HG02759 (cell line): Measurements from ENCODE around the gene TFDP1.
A peak's percentile ranks its signal among the peaks of the same experiment; 100 is the strongest.

Source experiments
- ATAC-seq: cut with Tn5 transposase; IDR thresholded peaks from one replicate; pipeline ENCODE4 v1.9.1; 2021; ENCODE audit warnings: mild to moderate bottlenecking, moderate library complexity; ENCODE audit not compliant: unreplicated experiment

TFDP1 gene, protein sequence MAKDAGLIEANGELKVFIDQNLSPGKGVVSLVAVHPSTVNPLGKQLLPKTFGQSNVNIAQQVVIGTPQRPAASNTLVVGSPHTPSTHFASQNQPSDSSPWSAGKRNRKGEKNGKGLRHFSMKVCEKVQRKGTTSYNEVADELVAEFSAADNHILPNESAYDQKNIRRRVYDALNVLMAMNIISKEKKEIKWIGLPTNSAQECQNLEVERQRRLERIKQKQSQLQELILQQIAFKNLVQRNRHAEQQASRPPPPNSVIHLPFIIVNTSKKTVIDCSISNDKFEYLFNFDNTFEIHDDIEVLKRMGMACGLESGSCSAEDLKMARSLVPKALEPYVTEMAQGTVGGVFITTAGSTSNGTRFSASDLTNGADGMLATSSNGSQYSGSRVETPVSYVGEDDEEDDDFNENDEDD

DNA sequence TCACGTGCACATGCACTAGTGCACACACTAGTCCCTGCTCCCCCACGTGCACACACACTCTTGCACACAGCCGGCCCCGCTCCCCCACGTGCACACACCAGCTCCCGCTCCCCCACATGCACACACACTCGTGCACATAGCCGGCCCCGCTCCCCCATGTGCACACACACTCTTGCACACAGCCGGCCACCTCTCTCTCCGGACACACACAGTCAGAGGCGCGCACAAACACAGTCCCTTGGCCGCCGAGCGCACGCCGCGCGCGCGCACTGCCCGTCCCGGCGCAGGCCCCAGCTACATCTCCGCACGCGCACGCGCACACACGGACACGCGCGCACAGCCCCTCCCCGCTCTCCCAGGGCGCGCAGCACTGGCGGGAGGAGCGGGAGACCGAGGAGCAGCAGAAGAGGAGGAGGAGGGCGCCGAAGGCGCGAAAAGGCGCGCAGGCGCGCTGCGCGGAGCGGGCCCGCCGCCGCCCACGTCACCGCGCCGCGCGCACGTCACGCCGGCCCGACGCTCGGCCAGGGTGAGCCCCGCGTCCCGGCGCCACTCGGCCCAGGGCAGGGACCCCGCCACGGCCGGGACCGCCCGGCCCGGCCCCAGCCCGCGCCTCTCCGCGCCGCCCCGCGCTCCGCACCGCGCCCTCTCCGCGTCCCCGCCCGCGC lies at the start of gene TFDP1:
TFDP1 (plus strand) TSS at position 549 of the 665 bp plus-strand sequence. CDS start 1,085 bp downstream, outside the sequence.
- ATAC-seq: peak; percentile 90

DNA sequence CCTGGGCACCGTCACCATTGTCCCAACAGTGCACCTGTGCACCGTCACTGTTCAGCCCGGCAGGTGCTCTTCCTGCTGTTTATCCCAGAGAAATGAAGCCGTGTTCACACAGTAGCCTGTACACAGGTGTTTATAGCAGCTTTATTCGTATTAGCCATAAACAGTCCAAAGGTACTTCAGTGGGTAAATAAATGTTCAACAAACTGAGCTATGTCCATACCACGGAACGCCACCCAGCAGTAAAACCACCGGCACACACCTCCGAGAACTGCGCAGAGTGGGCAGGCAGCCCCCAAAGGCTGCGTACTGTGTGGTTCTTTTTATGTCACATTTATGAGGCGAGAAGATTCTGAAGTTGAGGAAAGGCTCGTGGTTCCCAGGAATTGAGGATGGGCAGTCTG lies 49.2 kb upstream of the TFDP1 start:
- ATAC-seq: no peak

DNA sequence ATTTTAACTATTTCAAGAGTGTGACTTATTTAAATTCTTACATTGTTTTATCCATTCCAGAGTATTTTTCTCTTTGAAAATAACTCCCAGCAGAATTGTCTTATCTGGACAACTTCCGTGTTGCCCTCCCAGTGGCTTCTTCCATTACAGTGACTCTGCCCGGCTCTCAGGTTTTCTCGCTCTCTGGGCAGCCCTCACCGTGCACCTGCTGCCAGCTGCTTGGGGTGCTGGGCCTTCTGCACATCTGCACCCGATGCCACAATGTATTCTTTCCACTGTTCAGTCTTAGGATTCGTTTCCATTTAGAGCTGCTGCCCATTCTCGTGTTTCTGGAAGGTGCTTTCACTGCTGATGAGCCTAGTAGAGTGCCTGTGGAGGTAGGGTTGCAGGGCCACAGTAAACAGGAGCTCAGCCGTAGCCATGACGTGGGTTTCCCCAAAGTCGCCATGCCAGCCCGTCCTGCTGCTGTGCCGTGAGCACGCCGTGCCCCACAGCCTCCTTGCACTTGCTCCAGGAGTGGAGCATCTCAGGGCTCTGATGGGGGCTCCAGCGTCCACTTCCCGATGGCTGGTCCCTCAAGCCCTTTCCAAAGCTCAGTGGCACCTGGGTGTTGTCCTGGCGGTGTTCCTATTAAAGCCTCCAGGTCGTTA lies 48.0 kb upstream of the TFDP1 start:
- ATAC-seq: no peak

DNA sequence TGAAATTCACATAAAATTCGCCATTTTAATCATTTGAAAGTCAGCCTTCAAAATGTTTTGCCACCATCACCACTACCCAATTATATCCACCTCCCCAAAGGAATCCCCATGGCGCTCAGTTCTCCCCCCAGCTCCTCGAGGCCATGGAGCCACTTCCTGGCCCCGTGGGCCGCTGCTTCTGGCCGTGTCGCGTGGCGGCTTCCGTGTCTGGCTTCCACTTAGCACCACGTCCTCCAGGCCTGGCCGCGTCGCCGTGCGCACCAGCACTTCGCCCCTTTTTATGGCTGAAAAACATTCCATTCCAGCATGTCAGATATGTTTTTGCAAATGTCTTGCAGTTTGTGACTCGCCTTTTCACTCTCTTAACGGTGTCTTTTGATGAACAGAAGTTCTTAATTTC lies 47.3 kb upstream of the TFDP1 start:
- no peak for ATAC-seq

DNA sequence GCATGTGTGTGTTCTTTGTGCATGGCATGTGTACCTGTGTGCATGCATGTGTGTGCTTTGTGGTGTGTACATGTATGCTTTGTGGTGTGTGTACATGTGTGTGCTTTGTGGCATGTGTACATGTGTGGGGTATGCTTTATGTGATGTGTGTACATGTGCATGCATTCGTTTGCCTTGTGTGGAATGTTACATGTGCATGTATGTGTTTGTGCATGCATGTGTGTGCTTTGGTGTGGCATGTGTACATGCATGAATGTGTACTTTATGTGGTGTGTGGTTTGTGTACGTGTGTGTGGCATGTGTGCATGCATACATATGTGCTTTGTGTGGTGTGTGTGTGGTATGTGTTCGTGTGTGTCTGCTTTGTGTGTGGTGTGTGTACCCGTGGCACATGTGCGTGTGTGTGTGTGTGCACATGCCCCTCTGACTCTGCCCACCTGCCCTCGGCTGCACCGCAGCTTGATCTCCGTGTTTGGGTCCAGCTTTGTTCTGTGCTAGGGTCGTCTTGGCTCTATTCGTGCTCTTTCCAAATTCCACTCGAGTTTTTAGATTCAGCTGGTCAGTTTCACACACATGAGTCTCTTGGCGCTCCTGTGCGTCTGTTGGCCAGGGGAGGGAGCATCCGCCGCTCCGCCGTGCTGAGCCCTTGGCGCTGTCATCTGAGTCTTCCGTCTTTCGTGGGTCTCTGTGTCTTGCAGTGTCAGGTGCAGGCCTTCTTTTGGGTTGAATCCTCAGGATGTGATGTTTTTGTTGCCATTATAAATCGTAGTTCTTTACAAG lies 46.5 kb upstream of the TFDP1 start:
- ATAC-seq: no peak

DNA sequence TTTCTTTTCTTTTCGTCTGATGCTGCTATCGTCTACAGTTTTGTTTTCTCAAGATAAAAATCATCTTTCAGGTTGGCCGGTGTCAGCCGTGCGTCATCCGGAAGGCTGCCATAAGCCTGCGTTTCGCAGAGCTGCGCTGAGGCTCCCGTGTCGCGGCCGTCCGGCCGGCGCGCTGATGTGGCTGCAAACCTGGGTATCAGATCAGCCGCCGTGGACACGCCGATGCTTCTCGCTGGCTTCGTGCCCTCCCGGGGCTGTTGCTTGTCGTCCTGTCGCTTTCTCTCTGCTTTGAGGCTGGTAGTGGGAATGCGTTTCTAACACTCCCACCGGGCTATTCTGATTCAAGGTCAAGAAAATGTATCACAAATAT lies 45.9 kb upstream of the TFDP1 start:
- no peak for ATAC-seq

DNA sequence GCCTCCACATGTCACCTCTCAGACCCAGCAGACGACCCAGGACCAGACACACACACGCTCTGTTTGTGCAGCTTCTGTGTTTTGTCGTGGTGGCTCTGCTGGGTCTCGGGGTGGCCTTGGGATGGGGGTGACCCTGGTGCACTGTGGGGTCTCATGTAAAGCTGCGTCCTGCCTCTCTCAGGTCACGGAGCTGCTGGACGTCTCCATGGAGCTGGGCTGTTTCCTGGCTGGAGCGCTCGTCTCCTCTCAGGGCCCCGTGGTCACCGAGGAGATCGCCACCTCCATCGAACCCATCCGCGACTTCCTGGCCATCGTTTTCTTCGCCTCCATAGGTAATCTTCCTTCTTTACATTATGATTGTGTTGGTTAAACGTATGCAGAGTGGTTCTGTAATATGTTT lies 45.4 kb upstream of the TFDP1 start:
- ATAC-seq: no peak

DNA sequence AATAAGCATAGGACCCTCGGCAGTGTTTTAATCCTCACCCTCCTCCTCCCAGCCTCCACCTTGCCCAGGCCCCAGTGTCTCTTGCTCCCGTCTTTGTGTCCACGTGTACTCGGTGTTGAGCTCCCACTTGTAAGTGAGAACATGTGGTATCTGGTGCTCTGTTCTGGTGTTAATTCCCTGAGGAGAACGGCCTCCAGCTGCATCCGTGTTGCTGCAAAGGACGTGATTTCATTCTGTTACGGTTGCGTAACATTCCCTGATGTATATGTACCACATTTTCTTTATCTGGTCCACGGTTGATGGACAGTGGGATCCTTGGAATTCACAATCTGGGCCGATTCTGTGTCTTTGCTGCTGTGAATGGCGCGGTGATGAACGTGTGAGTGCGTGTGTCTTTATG lies 44.7 kb upstream of the TFDP1 start:
- ATAC-seq: no peak

DNA sequence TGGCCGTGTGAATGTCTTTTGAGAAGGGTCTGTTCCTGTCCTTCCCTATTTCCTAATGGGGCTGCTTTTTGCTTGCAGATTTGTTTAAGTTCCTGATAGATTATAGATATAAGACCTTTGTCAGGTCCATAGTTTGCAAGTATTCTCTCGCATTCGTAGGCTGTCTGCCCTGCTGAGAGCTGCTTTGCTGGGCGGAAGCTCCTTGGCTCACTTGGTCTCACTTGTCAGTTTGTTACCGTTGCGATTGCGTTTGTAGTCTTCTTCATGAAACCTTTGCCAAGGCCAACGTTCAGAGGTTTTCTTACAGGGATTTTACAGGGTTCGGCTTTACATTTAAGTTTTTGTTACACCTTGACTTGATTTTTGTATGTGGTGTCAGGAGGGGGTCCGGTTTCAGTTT lies 44.0 kb upstream of the TFDP1 start:
- ATAC-seq: no peak

DNA sequence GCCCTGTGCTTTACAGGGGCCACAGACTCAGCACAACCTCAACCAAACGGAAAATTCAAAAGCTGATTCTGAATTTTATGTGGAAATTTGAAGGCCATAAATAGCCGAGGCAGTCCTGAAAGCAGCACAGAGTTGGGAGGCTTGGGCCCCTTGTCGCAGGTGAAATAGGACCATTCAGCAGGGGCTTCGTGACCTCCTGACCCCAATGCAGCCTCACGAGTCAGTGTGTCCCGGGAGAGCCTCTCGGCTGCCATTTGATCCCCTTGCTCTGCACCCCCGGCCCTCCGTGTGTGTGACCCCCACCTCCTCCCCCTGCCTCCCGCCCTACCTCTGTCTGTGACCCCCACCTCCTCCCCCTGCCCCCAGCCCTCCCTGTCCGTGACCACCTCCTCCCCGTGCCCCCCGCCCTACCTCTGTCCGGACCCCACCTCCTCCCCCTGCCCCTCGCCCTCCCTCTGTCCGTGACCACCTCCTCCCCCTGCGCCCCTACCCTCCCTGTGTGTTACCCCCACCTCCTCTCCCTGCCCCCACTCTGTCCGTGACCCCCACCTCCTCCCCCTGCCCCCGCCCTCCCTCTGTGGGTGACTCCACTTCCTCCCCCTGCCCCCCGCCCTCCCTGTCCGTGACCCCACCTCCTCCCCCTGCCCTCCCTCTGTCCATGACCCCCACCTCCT lies 41.7 kb upstream of the TFDP1 start:
- ATAC-seq: no peak

DNA sequence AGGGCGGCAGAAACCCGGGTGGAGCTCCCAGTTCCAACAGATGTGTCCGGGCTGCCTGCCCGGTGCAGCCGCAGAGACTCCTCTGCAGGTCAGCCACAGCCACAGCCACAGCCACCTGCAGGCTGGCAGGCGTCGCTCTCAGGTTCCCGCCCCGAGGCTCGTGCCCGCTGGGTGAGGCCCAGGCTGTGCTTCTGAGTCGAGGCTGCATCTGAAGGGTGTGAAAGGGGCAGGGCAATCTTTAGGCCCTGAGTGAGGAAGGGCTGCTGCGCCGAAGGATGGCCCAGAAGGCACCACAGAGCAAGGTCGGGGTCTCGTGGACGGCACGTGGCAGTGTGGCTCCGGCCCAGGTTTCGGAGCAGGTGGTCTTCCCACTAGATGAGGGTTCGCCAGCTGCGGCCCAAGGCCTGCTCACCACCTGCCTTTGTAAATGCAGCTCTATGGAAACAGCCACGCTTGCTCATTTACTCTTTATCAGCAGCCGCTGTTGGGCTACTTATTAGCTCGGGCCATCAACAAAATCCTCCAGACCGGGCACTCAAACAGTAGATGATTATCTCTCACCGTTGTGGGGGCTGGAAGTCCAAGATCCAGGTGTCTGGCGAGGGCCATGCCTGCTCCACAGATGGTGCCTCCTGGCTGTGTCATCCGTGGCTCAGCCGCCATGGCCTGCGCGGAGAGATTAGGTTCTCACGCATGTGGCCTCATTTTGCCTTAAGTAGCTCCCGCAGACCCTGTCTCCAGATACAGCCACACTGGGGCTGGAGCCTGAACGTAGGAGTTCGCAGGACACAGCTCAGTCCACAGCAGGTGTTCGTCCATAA lies 40.3 kb upstream of the TFDP1 start:
- no peak for ATAC-seq

DNA sequence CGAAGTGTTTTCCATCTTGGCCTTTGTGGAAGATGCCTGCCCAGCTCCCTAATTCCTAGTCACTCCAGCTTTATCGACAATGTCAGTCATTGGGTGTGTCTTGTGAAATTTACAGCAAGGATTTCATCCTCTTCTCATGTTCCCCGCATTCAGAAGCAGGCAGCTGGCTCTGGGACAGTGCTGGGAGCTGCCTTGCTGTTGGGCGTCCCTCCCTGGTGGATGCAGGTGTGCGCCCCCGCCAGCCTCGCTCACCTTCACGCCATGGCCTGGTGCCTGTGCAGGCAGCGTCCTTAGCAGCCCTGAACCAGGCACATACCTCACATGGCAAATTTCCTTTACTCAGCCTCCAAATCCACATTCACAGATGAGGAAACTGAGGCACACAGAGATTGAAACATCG lies 39.7 kb upstream of the TFDP1 start:
- no peak for ATAC-seq

DNA sequence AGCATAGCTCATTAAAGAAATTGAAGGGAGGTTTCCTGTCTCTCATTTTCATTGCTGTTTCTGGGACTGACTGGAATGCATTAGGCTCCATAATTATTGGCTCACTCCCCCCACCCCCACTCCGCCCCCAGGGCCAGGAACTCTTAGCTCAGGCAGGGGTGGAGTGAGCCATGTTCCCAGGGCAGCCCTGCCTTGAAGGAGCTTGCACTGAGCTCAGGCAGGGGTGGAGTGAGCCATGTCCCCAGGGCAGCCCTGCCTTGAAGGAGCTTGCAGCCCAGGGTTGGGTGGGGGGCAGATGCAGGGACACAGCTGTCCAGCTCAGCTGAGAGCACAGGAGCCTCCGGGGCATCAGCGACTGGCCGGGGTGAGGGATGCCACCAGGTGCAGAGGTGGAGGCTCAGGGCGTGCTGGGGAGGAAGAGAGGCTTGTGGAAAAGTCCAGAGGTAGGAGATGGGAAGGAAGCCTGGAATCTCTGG lies 39.1 kb upstream of the TFDP1 start:
- ATAC-seq: no peak

DNA sequence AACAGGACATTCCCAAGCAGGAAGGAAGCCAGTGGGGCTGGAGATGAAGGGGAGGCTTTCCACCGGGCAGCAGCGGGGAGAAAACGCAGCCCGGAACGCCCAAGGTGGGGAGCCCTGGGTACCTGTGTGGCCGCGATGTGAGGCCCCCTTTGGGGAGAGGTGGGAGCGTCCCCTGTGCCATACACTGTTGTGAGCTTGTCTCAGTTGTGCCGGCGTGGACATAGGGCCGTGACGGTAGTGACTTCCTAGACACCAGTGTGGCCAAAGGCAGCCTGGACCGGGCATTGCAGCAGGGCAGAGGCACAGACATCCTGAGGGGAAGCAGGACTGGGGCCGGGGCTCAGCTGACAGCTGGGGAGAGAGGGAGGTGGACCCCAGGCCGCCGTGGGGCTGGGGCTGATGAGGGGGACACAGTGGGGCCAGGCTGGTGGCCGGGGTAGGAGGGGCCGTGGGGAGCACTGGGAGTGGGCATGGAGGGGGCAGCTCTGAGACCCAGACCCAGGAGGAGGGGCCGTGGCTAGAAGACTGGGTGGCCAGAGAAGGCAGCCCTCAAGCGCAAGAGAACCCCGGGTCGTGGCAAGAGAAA lies 38.5 kb upstream of the TFDP1 start:
- no peak for ATAC-seq

DNA sequence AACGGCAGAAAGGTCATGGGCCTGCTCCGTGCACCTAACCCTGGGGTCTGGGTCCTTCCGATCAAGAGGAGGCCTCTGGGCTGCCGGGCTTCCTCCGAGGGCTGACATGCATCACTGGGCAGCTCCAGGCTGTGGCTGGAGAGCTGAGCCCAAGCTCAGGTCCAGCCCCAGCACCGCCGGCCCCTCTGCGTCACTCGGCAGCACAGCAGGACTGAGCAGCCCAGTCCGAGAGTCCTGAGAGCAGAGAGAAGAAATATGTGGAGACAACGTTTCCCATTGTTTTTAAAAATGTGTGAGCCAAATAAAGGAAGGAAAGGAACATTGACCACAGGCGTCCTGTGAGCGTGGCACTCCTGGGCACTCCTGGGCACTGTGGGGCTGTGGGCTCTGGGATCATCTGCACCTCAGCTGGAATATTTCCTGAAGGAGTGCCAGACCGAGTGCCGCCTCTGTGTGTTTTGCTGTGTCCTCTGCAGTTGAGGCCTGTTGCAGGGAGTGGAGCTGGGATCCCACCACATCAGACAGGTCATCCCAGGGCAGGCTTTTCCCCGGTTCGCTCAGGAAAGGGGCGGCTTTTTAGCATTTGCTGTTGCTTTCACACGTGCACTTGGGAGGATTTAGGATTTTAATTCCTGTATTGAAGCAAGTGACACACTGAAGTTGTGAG lies 37.8 kb upstream of the TFDP1 start:
- no peak for ATAC-seq

DNA sequence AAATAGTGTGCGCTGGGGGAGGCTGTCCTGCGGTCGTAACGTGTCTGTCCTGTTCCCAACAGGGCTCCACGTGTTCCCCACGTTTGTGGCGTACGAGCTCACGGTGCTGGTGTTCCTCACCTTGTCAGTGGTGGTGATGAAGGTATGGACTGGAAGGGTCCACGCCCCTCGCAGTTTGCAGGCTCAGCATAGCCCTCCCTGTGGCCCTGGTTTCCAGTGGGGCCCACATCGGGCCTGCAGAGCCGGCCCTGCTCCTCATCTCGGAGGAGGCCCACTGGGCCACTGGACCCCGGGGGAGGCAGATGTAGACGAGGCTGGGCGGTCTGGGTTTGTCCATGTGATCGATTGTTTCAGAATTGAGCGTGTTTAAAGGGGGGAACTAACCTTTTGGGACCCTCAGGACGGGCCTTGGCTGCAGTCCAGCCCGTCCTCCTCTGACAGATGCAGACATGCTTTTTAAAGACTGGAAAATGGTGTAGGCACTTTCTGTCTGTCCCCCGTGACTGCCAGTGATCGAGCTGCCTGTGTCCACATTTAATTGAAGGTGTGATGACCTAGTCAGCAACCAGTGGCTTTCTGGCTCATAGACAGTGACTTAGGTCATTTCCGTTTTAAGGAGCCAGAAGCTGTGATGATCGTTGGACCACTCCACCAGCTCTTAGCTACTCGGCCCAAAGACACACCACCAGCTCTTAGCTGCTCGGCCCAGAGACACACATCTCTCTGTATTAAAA lies 37.1 kb upstream of the TFDP1 start:
- no peak for ATAC-seq

DNA sequence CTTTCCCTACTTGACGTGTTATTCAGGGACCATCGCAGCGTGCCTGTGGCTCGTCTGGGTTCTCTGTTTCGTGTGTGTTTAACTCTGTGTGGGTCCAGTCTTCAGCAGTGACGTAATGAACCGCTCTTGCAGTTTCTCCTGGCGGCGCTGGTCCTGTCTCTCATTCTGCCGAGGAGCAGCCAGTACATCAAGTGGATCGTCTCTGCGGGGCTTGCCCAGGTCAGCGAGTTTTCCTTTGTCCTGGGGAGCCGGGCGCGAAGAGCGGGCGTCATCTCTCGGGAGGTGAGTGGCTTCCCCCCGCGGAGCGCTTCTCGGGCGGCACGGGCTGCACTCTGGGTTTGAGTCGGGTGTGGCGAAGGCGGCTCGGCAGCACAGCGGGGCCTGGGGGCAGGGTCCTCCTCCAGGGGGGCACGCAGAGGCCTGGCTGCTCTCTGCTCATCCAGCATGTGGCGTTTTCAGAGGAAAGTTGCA lies 36.3 kb upstream of the TFDP1 start:
- no peak for ATAC-seq
